ENCODE data around the gene RAB10. TPM values are rescaled to one million over a fixed set of nuclear protein-coding genes. Genes with fewer than 3 reads are reported as not detected.

The RAB10 gene
- total RNA-seq, 4 donors from 2014 or later: 89.5 to 140 (median 134) TPM

DNA sequence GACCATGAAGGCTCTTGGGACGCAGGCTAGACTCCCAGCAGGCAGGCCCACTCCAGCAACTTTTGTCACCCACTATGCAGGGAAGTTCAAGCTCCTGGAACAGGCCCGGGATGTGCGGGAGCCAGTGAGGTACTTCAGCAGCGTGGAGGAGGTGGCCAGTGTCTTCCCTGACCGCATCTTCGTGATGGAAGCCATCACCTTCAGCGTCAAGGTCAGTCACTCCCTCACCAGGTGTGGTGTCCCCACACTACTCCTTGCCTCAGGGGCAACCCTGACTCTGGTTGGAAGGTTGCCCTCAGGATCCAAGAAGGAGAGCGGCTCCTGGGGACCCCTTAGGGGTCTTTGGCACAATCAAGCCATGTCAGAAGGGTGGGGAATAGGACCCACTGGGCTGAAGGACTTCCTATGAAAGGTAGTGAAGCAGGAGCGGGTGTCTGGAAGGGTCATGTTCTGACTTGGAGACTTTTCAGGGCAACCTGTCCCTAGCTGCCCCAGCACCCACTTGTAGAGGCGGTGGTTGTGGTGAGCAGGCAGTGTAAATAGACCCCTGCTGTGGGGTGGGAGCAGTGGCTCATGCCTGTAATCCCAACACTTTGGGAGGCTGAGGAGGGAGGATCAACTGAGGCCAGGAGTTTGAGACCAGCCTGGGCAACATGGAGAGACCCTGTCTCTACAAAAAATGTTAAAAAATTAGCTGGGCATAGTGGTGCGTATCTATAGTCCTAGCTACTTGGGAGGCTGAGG, 149.2 kb downstream of the RAB10 start:
- no peak overlapping the region for H3K4me3 ChIP-seq (replicated peaks in 1 of 3)
- H3K36me3 ChIP-seq: no peaks in the 10 kb centered on the region
- DNase-seq: no peak
- TF ChIP-seq, protein P1, sequence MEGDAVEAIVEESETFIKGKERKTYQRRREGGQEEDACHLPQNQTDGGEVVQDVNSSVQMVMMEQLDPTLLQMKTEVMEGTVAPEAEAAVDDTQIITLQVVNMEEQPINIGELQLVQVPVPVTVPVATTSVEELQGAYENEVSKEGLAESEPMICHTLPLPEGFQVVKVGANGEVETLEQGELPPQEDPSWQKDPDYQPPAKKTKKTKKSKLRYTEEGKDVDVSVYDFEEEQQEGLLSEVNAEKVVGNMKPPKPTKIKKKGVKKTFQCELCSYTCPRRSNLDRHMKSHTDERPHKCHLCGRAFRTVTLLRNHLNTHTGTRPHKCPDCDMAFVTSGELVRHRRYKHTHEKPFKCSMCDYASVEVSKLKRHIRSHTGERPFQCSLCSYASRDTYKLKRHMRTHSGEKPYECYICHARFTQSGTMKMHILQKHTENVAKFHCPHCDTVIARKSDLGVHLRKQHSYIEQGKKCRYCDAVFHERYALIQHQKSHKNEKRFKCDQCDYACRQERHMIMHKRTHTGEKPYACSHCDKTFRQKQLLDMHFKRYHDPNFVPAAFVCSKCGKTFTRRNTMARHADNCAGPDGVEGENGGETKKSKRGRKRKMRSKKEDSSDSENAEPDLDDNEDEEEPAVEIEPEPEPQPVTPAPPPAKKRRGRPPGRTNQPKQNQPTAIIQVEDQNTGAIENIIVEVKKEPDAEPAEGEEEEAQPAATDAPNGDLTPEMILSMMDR (IDR thresholded peaks at IDR 0.05): no peak
- no peak for TF ChIP-seq POLR2A (IDR thresholded peaks at IDR 0.05)
- intact Hi-C loops (cut with DNase I): no loop called here
- H3K4me1 ChIP-seq: peaks cover 8 to 22% of the 10 kb centered on the region in 2 donors
- H3K27me3 ChIP-seq: no peaks in the 10 kb centered on the region
- no peak overlapping the region for H3K27ac ChIP-seq
- H3K9me3 ChIP-seq: no peaks in the 10 kb centered on the region
- WGBS, 2 donors: 97% methylated on average over 10 of the region's 11 CpGs

DNA sequence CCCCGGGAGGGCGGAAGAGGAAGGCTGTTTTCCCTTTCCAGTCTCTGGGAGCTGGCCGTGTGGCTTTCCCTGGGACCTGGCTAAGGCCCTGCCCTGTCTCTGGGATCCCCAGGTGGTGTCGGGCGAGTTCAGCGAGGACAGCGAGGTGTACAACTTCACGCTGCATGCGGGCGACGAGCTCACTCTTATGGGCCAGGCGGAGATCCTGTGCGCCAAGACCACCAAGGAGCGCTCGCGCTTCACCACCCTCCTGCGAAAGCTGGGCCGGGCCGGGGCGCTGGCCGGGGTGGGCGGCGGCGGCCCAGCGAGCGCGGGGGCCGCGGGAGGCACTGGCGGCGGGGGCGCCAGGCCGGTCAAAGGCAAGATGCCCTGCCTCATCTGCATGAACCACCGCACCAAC, 150.2 kb downstream of the RAB10 start:
- H3K27ac ChIP-seq: no peak overlapping the region
- no peak for TF ChIP-seq POLR2A (IDR thresholded peaks at IDR 0.05)
- TF ChIP-seq, protein P1 (IDR thresholded peaks at IDR 0.05): no peak
- intact Hi-C loops (cut with DNase I): no loop called here
- no peak for DNase-seq
- no peaks in the 10 kb centered on the region for H3K27me3 ChIP-seq
- no peaks in the 10 kb centered on the region for H3K9me3 ChIP-seq
- peaks cover 2 to 20% of the 10 kb centered on the region in 2 donors for H3K4me1 ChIP-seq
- peak overlapping the region in 1 of 3 donors; percentile 36 for H3K4me3 ChIP-seq (replicated peaks in 1 of 3)
- H3K36me3 ChIP-seq: no peaks in the 10 kb centered on the region
- WGBS, 2 donors: 50 to 76% methylated on average over 9 to 28 of the region's 34 CpGs

DNA sequence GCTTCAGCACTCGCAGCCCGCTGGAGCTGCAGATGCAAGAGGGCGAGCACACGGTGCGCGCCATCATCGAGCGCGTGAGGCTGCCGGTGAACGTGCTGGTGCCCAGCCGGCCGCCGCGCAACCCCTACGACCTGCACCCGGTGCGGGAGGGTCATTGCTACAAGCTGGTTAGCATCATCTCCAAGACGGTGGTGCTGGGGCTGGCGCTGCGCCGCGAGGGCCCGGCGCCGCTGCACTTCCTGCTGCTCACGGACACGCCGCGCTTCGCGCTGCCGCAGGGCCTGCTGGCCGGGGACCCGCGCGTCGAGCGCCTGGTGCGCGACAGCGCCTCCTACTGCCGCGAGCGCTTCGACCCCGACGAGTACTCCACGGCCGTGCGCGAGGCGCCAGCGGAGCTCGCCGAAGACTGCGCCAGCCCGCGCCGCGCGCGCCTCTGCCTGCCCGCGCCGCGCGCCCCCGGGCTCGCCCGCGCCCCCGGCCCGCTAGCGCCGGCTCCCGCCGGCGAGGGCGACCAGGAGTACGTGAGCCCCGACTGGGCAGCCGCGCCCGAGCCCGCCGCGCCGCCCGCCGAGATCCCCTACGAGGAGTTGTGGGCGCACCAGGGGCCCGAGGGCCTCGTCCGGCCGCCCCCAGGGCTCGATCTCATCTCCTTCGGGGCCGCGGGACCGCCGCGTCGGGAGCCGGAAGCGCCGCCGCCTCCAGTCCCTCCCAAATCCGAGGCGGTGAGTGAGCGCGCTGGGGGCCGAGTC, 150.8 kb downstream of the RAB10 start:
- Histone ChIP-seq H3K27me3 (no peaks in the 10 kb centered on the region), H3K4me1 (peaks cover 0 to 13% of the 10 kb centered on the region in 2 donors), H3K4me3 (replicated peaks in 1 of 3) (peak overlapping the region in 1 of 3 donors; percentile 54), H3K9me3 (no peaks in the 10 kb centered on the region), H3K36me3 (no peaks in the 10 kb centered on the region), H3K27ac (peak overlapping the region in 2 of 3 donors; percentile 38 to 52)
- TF ChIP-seq, protein P1 (IDR thresholded peaks at IDR 0.05): peak in 3 of 6 experiments; percentile 73 to 77 (median 77)
- TF ChIP-seq POLR2A (IDR thresholded peaks at IDR 0.05): no peak
- intact Hi-C loops (cut with DNase I): no loop called here
- DNase-seq: peak; percentile 79 to 82
- 2 to 5% methylated on average over 11 to 22 of the region's 114 CpGs for WGBS, 2 donors

DNA sequence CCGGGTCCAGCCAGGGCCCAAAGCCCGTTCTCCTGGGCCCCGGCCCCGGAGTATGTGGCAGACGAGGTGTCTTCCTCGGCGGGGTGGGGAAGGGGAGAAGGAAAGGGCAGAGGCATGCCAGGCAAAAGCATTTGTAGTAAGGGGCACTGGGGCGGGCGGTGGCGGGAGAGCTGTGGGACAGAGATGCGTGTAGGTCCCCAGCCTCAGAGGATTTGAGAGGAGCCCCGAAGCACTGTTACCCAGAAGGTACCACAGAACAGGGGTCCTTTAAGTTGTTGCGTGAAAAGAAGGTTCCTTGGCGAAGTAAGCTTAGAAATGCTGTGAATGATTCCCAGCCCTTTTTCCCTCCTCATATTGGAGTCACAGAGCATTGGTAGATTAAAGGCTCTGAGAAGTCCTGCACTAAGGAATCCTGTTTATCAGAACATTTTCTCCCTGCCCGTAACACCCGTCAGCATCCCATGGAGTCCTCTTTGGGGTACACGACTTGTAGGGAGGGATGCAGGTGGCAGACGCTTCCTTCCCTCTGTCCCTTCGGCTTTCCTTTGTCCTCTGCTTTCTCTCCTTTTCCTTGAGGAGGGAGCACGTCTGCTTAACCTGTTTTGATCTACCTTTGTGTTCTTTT, 151.5 kb downstream of the RAB10 start:
- H3K27ac ChIP-seq: peak overlapping the region in 2 of 3 donors; percentile 38 to 52
- no peaks in the 10 kb centered on the region for H3K9me3 ChIP-seq
- 44 to 54% methylated on average over 20 of the region's 20 CpGs for WGBS, 2 donors
- peaks cover 0 to 10% of the 10 kb centered on the region in 2 donors for H3K4me1 ChIP-seq
- H3K4me3 ChIP-seq (replicated peaks in 1 of 3): peak overlapping the region in 1 of 3 donors; percentile 54
- H3K27me3 ChIP-seq: no peaks in the 10 kb centered on the region
- TF ChIP-seq POLR2A (IDR thresholded peaks at IDR 0.05): no peak
- TF ChIP-seq, protein P1 (IDR thresholded peaks at IDR 0.05): no peak
- H3K36me3 ChIP-seq: peaks cover 0 to 4% of the 10 kb centered on the region in 2 donors
- intact Hi-C loops (cut with DNase I): no loop called here
- DNase-seq: no peak

Measured in thyroid gland (tissue), 4 donors.